Stimulated activated CD4-positive, alpha-beta T cell treated with anti-CD3 and anti-CD28 coated beads, Interleukin-1b, Interleukin-23, amount 100 ng/mL, for 1 hour (primary cell): ENCODE measurements around the gene ZBTB42.
"Not testable (repeated sequence)": the region's sequence is repeated elsewhere in the genome, so short reads cannot be mapped to it uniquely, and the experiment has no call there.

Experiments
- DNase-seq, 2 donors: peaks; one replicate each; pipeline ENCODE4 v3.0.0-alpha.2; 2020; ENCODE audit warnings: low read depth in 2 of 2

ZBTB42 gene

GRCh38 chr14:104836171-104836935 lies 35.5 kb downstream of the ZBTB42 start:
- DNase-seq = not testable (repeated sequence)

GRCh38 chr14:104841730-104842129 lies 40.8 kb downstream of the ZBTB42 start:
- DNase-seq = no peak

- DNase-seq = no peak
Observed at GRCh38 chr14:104843006-104843405, 42.1 kb downstream of the ZBTB42 start.

- DNase-seq = no peak
Observed at GRCh38 chr14:104843442-104844305, 42.8 kb downstream of the ZBTB42 start.

- DNase-seq = no peak
Observed at GRCh38 chr14:104844306-104845032, 43.6 kb downstream of the ZBTB42 start.

- DNase-seq = no peak
Observed at GRCh38 chr14:104845033-104845666, 44.2 kb downstream of the ZBTB42 start.

GRCh38 chr14:104845834-104846441 lies 45.0 kb downstream of the ZBTB42 start:
- DNase-seq = no peak

GRCh38 chr14:104852280-104852663 lies 51.4 kb downstream of the ZBTB42 start:
- DNase-seq = no peak
